Natural killer cell treated with Interleukin-12 subunit alpha and Interleukin-12 subunit beta and Interleukin-15 and Interleukin-18, amount 100 ng/mL, for 72 hours (primary cell): ENCODE results near the gene ZNF714. TPM values are rescaled to one million over a fixed set of nuclear protein-coding genes. Genes with fewer than 3 reads are reported as not detected.
A peak's percentile ranks its signal among the peaks of the same experiment; 100 is the strongest.

Experiments
- ATAC-seq, 2 donors: fragments of 150-1000 bp; cut with Tn5 transposase in 1 of 2; sonication (Bioruptor Pico), chemical (Tn5 transposase) in 1 of 2; 2 replicates each; pipeline ENCODE4 v1.10.0; 2021
- DNase-seq: peaks from one replicate; pipeline ENCODE4 v3.0.0; 2022; ENCODE audit warnings: low spot score
- H3K27ac Mint-ChIP-seq, 2 donors: 1 replicate in 1 of 2; 2 replicates in 1 of 2; pipeline ENCODE4 v1.8.0; 2022; ENCODE audit warnings: mixed read lengths in 2 of 2, mild to moderate bottlenecking in 1 of 2, moderate library complexity in 1 of 2
- H3K27me3 Mint-ChIP-seq, 2 donors: 1 replicate in 1 of 2; 2 replicates in 1 of 2; pipeline ENCODE4 v1.8.0; 2022; ENCODE audit warnings: mixed read lengths in 2 of 2
- H3K36me3 Mint-ChIP-seq: one replicate; pipeline ENCODE4 v1.8.0; 2022; ENCODE audit warnings: mixed read lengths
- H3K4me1 Mint-ChIP-seq, 2 donors: 1 replicate in 1 of 2; 2 replicates in 1 of 2; pipeline ENCODE4 v1.8.0; 2022; ENCODE audit warnings: low read depth in 2 of 2, mixed read lengths in 2 of 2, mild to moderate bottlenecking in 1 of 2
- H3K4me3 Mint-ChIP-seq: one replicate; pipeline ENCODE4 v1.8.0; 2022; ENCODE audit warnings: mixed read lengths
- H3K9me3 Mint-ChIP-seq: 2 replicates; pipeline ENCODE4 v1.8.0; 2022; ENCODE audit warnings: mixed read lengths
- total RNA-seq, 2 donors: library from RNA; stranded (reverse); gene quantifications; one replicate each; pipeline ENCODE4 v1.2.3, GENCODE V29; 2022

The ZNF714 gene
- total RNA-seq: 10 to 100 TPM; 16.9 to 30.1 TPM

GRCh38 chr19:21082011-21082975 lies at the start of gene ZNF714:
Gene ZNF714 (plus strand): TSS chr19:21082203. CDS start chr19:21098269, 16,066 bp downstream.
- Mint-ChIP-seq H3K27ac (peak within 1 kb of the TSS; percentile 91 to 94), H3K27me3 (no peaks in the 10 kb centered on the region), H3K4me3 (peak within 1 kb of the TSS; percentile 99), H3K9me3 (no peaks in the 10 kb centered on the region), H3K4me1 (peaks cover 11 to 14% of the 10 kb centered on the region in 2 donors), H3K36me3 (peaks cover 11% of the 10 kb centered on the region)
- ATAC-seq: peak; percentile 100
- peak; percentile 89 for DNase-seq

- Mint-ChIP-seq H3K27ac (no peak overlapping the region), H3K4me1 (peaks cover 41 to 45% of the 10 kb centered on the region in 2 donors), H3K36me3 (peaks cover 55% of the 10 kb centered on the region), H3K9me3 (peaks cover 19% of the 10 kb centered on the region), H3K4me3 (no peak overlapping the region), H3K27me3 (no peaks in the 10 kb centered on the region)
- ATAC-seq: no peak
- no peak for DNase-seq
Measured at GRCh38 chr19:21045028-21045427, 37.0 kb upstream of the ZNF714 start.

- DNase-seq (no peak), ATAC-seq (no peak)
- Mint-ChIP-seq H3K36me3 (peaks cover 57% of the 10 kb centered on the region), H3K27ac (no peak overlapping the region), H3K27me3 (no peaks in the 10 kb centered on the region), H3K4me1 (peaks cover 39 to 45% of the 10 kb centered on the region in 2 donors), H3K9me3 (peaks cover 19% of the 10 kb centered on the region), H3K4me3 (no peak overlapping the region)
Measured at GRCh38 chr19:21046489-21046888, 35.5 kb upstream of the ZNF714 start.

- Mint-ChIP-seq H3K27ac (no peak overlapping the region), H3K4me3 (no peak overlapping the region), H3K9me3 (peaks cover 19% of the 10 kb centered on the region)
Measured at GRCh38 chr19:21047716-21048115, 34.3 kb upstream of the ZNF714 start.

GRCh38 chr19:21052902-21053301 lies 29.1 kb upstream of the ZNF714 start:
- DNase-seq: no peak
- peaks cover 47% of the 10 kb centered on the region for H3K36me3 Mint-ChIP-seq
- H3K27ac Mint-ChIP-seq: no peak overlapping the region
- H3K4me3 Mint-ChIP-seq: no peak overlapping the region
- peaks cover 0 to 6% of the 10 kb centered on the region in 2 donors for H3K4me1 Mint-ChIP-seq
- peaks cover 6% of the 10 kb centered on the region for H3K9me3 Mint-ChIP-seq
- no peak for ATAC-seq
- no peaks in the 10 kb centered on the region for H3K27me3 Mint-ChIP-seq

More at GRCh38 chr19:21047716-21048115, 34.3 kb upstream of the ZNF714 start:
- no peaks in the 10 kb centered on the region for H3K27me3 Mint-ChIP-seq
- H3K4me1 Mint-ChIP-seq: peaks cover 37 to 44% of the 10 kb centered on the region in 2 donors
- H3K36me3 Mint-ChIP-seq: peaks cover 63% of the 10 kb centered on the region
- DNase-seq (no peak), ATAC-seq (no peak)

- no peak overlapping the region for H3K27ac Mint-ChIP-seq
- no peak overlapping the region for H3K4me3 Mint-ChIP-seq
- peaks cover 3% of the 10 kb centered on the region for H3K9me3 Mint-ChIP-seq
- ATAC-seq: no peak
- H3K4me1 Mint-ChIP-seq: no peaks in the 10 kb centered on the region
- peaks cover 16% of the 10 kb centered on the region for H3K36me3 Mint-ChIP-seq
- no peak for DNase-seq
- no peaks in the 10 kb centered on the region for H3K27me3 Mint-ChIP-seq
Measured at GRCh38 chr19:21065336-21065735, 16.7 kb upstream of the ZNF714 start.

- peaks cover 8% of the 10 kb centered on the region for H3K36me3 Mint-ChIP-seq
- H3K4me1 Mint-ChIP-seq: peaks cover 11 to 14% of the 10 kb centered on the region in 2 donors
- H3K27ac Mint-ChIP-seq: peak overlapping the region in 1 of 2 donors; percentile 28
- ATAC-seq (no peak), DNase-seq (no peak)
- no peaks in the 10 kb centered on the region for H3K9me3 Mint-ChIP-seq
- H3K4me3 Mint-ChIP-seq: no peak overlapping the region
- H3K27me3 Mint-ChIP-seq: no peaks in the 10 kb centered on the region
Measured at GRCh38 chr19:21084343-21084742, 2.3 kb downstream of the ZNF714 start.

GRCh38 chr19:21087871-21088270 lies 5.9 kb downstream of the ZNF714 start:
- H3K4me1 Mint-ChIP-seq: peaks cover 7 to 11% of the 10 kb centered on the region in 2 donors
- no peaks in the 10 kb centered on the region for H3K27me3 Mint-ChIP-seq
- no peak for ATAC-seq
- no peak overlapping the region for H3K4me3 Mint-ChIP-seq
- H3K9me3 Mint-ChIP-seq: no peaks in the 10 kb centered on the region
- no peak overlapping the region for H3K27ac Mint-ChIP-seq
- H3K36me3 Mint-ChIP-seq: peaks cover 8% of the 10 kb centered on the region
- no peak for DNase-seq

GRCh38 chr19:21092109-21092508 lies 10.1 kb downstream of the ZNF714 start:
- Mint-ChIP-seq H3K27me3 (no peaks in the 10 kb centered on the region), H3K36me3 (no peaks in the 10 kb centered on the region), H3K4me1 (peaks cover 12 to 13% of the 10 kb centered on the region in 2 donors), H3K27ac (no peak overlapping the region), H3K4me3 (no peak overlapping the region), H3K9me3 (no peaks in the 10 kb centered on the region)
- ATAC-seq (no peak), DNase-seq (no peak)

GRCh38 chr19:21094347-21095025 lies 12.5 kb downstream of the ZNF714 start:
- Mint-ChIP-seq H3K4me3 (no peak overlapping the region), H3K9me3 (no peaks in the 10 kb centered on the region), H3K36me3 (peaks cover 6% of the 10 kb centered on the region), H3K27ac (no peak overlapping the region), H3K4me1 (peaks cover 12 to 13% of the 10 kb centered on the region in 2 donors), H3K27me3 (no peaks in the 10 kb centered on the region)
- ATAC-seq: peak in 1 of 2 donors; percentile 73
- no peak for DNase-seq

- no peak for ATAC-seq
Measured at GRCh38 chr19:21098291-21098690, 16.3 kb downstream of the ZNF714 start.

GRCh38 chr19:21101521-21102242 lies 19.7 kb downstream of the ZNF714 start:
- peak in 1 of 2 donors; percentile 58 for ATAC-seq
- peaks cover 14% of the 10 kb centered on the region for H3K36me3 Mint-ChIP-seq
- no peak overlapping the region for H3K27ac Mint-ChIP-seq
- no peak overlapping the region for H3K4me3 Mint-ChIP-seq
- H3K4me1 Mint-ChIP-seq: peaks cover 3 to 5% of the 10 kb centered on the region in 2 donors
- H3K27me3 Mint-ChIP-seq: no peaks in the 10 kb centered on the region
- H3K9me3 Mint-ChIP-seq: no peaks in the 10 kb centered on the region
- no peak for DNase-seq

More at GRCh38 chr19:21098291-21098690, 16.3 kb downstream of the ZNF714 start:
- H3K27me3 Mint-ChIP-seq: no peaks in the 10 kb centered on the region
- H3K4me1 Mint-ChIP-seq: peaks cover 16 to 17% of the 10 kb centered on the region in 2 donors
- H3K9me3 Mint-ChIP-seq: no peaks in the 10 kb centered on the region
- H3K36me3 Mint-ChIP-seq: peaks cover 10% of the 10 kb centered on the region
- DNase-seq: no peak
- H3K27ac Mint-ChIP-seq: no peak overlapping the region
- H3K4me3 Mint-ChIP-seq: no peak overlapping the region

- H3K36me3 Mint-ChIP-seq: peaks cover 55% of the 10 kb centered on the region
- ATAC-seq (no peak), DNase-seq (no peak)
- no peaks in the 10 kb centered on the region for H3K27me3 Mint-ChIP-seq
- H3K27ac Mint-ChIP-seq: no peak overlapping the region
- no peak overlapping the region for H3K4me3 Mint-ChIP-seq
- H3K4me1 Mint-ChIP-seq: peaks cover 0 to 2% of the 10 kb centered on the region in 2 donors
- peaks cover 3% of the 10 kb centered on the region for H3K9me3 Mint-ChIP-seq
Measured at GRCh38 chr19:21109116-21109515, 27.1 kb downstream of the ZNF714 start.
